ENCODE measurements around the gene NOLC1.

DNA sequence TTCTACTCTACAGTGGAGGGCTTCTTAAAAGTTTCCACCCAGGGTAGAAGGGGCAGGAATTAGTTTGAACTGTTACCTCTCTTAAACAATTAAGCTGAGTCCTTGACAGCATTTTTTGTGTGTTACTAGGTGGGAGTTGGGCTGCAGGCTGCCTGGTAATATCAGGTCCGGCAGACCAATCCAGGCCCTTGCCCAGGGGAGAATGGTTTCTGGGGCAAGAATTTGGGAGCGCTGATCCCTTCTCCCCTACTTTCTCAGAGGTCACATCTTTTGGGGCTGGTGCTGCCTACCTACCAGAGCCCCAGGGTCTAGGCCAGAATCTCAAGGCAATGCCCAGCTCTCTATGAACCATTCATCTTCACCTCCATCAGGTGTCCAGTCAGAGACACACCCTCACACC lies 17.8 kb upstream of the NOLC1 start:
- TF ChIP-seq SP1 (IDR thresholded peaks at IDR 0.05): no peak
- TF ChIP-seq HDGF (IDR thresholded peaks at IDR 0.05; ENCODE audit: borderline replicate concordance): no peak
- no peak for TF ChIP-seq ELF4 (IDR thresholded peaks at IDR 0.05)
- no peak for TF ChIP-seq SUZ12 (IDR thresholded peaks at IDR 0.05)
- TF ChIP-seq FOXA1 (IDR thresholded peaks at IDR 0.05): no peak
- no peak for TF ChIP-seq BHLHE40 (IDR thresholded peaks at IDR 0.05; ENCODE audit: borderline replicate concordance)
- no peak for TF ChIP-seq TARDBP (IDR thresholded peaks at IDR 0.05)
